Endothelial cell of umbilical vein (primary cell): ENCODE data around the gene SUGCT.

Source experiments
- CTCF ChIP-seq, 2 donors: IDR thresholded peaks; 1 replicate in 1 of 2; 2 replicates in 1 of 2; pipeline ENCODE4 v1.5.1; 2011; ENCODE audit warnings: low read length in 2 of 2, mild to moderate bottlenecking in 2 of 2, moderate library complexity in 2 of 2, control low read depth in 1 of 2, inconsistent platforms in 1 of 2, low read depth in 1 of 2; ENCODE audit not compliant: insufficient read depth in 1 of 2; ENCODE audit errors: extremely low read depth in 1 of 2
- POLR2AphosphoS5 ChIP-seq: IDR thresholded peaks from 2 replicates; pipeline ENCODE4 v1.6.1; 2012; ENCODE audit warnings: low read depth, mild to moderate bottlenecking, control low read depth, low read length, moderate library complexity; ENCODE audit not compliant: insufficient read depth

- TF ChIP-seq POLR2AphosphoS5 (no peak), CTCF (IDR thresholded peaks at IDR 0.05; ENCODE audit: extremely low read depth in 1 of 2, insufficient read depth in 1 of 2, low read depth in 1 of 2, low read length in 2 of 2) (no peak)
These were observed 286.6 kb downstream of the SUGCT start for GRCh38 chr7:40421433-40421832.
